Amygdala (tissue), 56 donors: Measurements from ENCODE around the gene SH3RF3.

Experiments used
- DNase-seq, 56 donors: peaks; one replicate each; lab custom pipeline; 2025; lab: John Stamatoyannopoulos, UW

The SH3RF3 gene

GRCh38 chr2:109295070-109295780 lies 166.2 kb downstream of the SH3RF3 start:
- DNase-seq = no peak

- DNase-seq = no peak
These were observed 166.7 kb downstream of the SH3RF3 start for GRCh38 chr2:109295781-109296117.

GRCh38 chr2:109297566-109298490 lies 168.8 kb downstream of the SH3RF3 start:
- no peak for DNase-seq

- DNase-seq = no peak
These were observed 169.8 kb downstream of the SH3RF3 start for GRCh38 chr2:109298851-109299250.

- peak in 7 of 56 donors; percentile 16 to 46 (median 29) for DNase-seq
These were observed 170.5 kb downstream of the SH3RF3 start for GRCh38 chr2:109299536-109299935.

- no peak for DNase-seq
These were observed 171.6 kb downstream of the SH3RF3 start for GRCh38 chr2:109300582-109300981.

DNA sequence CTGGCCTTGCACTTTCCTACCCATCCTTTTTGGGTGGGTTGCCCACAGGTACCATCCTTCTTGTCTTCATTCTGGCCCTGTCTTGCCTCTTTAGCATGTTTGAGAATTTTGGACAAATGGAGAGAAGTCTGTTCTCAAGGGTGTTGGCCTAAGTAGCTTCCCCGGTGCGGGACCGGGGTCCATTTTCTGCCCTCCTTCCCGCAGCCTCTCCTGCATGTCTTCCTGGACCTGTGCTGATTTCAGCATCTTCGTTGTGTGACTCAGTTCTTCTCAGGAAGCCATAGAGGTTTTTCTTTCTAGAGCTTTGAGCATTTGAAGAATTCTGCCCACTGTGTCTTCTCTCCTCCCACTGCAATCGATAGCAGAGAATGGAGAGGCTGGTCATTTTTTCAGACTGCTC lies 172.7 kb downstream of the SH3RF3 start:
- DNase-seq = no peak

GRCh38 chr2:109302319-109302718 lies 173.3 kb downstream of the SH3RF3 start:
- DNase-seq = no peak

DNA sequence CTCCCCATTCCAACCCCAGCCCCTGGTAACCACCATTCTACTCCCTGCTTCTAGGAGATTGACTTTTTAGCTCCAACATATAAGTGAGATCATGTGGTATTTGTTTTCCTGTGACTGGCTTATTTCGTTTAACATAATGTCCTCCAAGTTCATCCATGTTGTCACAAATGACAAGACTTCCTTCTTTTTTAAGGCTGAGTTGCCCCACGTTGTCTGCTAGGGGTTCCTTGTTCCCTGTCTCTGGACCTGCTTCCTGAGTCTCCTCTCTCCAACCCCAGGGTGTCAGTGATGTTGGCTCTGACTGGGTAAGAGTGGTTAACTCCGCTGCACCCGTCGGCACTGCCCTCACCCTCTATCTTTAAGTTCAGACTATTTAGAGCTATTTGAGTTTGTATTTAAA lies 175.2 kb downstream of the SH3RF3 start:
- no peak for DNase-seq

DNA sequence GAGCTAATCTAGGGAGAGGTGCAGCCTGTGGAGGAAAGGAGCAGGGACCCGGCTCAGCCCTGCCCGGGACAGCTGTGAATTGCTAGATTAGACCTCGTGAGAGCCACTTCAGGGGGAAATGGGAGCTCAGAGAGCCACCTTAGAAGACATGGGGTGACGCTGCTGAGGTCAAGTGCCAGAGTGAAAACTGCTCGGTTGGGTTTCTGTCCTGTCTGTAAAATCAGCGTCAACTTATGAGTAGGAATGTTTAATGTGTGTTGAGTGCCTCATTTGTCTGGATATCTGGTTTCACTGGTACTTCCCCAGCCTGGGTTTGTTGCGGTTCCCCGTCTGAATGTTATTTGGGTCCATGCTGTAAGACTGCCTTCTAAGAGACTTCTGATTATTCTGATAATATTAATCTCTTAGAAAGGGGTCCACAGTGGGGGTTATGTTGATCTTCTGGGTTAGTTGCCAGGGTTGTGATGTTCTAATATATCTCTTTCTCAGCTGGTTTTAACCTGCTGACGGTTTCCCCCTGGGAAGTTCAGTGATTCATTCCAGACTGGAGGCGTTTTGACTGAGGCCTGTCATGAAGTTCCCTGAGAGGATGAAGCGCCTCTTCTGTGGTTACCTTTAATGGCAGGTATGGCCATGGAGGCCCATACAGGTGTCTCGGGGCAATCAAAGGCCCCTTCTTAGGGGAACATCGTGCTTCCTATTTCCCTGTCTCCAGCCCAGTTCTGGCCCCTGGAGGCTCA lies 175.9 kb downstream of the SH3RF3 start:
- DNase-seq = no peak

DNA sequence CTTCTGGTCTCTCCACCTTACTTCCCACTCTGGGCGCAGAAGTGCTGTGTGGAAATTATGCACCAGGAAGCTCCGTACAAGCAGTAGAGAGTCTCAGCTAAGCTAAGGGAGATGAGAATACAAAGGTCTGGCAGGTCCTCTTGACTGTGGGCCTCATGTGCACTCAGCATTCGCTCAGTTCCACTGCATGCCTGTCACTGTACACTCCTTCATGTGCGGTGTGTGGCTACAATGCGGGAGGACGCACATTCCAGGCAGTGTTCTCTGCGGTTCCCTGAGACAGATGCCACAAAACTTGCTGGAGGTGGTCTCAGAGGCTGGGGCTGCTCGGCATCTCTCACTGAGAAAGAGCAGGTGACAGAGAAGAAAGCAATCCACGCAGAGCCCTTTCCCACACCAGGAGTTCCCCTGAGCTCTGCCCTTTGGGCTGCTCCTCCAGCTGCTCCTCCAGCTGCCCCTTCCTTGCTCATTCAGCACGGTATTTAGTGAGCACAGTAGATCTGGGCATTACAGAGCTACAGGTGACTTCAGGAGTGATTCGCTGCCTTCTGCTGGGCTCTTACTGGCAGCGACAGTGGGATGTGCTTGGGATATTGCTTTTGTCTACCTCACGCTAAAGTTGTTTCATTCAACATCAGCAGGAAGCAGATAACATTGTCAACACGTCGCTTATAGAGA lies 176.6 kb downstream of the SH3RF3 start:
- no peak for DNase-seq

DNA sequence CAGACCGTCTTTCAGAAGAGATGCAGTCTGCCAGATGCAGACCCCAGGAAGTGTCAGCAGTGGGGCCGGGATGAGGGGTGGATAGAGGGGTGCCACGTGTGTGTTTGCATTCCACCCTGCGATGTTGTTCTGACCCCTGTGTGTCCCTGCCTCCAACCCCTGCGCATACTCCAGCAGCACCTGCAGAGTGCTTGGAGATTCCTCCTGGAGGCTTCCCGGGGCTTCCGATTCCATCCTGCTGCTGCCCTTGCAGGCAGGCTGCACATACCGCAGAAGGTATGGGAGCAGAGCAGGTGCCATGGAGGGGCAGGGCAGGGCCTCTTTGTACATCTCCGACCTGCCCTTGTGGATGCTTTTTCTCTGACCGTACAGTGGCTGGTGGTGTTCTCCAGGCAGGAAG lies 177.2 kb downstream of the SH3RF3 start:
- DNase-seq = no peak

- no peak for DNase-seq
These were observed 182.8 kb downstream of the SH3RF3 start for GRCh38 chr2:109311771-109312170.

GRCh38 chr2:109312902-109313301 lies 183.9 kb downstream of the SH3RF3 start:
- DNase-seq = no peak

DNA sequence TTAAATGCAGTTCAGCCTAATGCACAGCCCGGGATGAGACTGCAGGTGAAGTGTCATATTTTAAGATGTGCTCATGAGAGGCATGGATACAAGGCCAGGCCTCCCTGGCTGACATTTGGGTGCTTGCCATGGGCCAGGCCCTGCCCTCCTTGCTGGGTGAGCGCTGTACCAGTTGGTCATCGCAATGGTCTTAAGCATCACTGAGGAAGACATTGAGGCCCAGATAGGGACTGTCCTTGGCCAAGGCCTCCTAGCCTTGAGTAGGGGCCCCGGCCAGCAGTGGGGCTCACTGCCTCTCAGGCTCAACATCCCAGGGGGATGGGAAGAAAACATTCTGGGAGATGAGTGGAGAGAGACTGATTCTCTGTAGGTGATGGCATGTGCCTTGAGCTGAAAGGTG lies 184.3 kb downstream of the SH3RF3 start:
- no peak for DNase-seq

DNA sequence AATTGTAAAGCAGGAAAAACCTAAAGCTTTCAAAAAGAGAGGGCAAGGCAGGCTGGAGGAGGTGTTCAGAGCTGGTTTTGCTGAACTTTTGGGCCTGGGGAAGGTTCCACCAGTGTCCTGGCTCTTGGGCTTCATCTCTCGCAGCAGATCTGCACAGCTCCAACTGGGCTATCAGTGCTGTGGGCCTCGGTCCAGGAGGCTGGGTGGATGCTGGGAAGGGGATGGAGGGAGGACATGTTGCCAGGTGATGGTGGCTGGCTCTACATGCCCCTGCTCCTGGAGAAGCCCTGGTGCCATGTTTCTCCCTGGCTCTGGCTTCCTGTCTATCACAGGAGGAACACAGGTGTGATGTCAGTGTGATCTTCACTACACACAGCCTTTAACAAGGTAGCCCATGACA lies 187.1 kb downstream of the SH3RF3 start:
- DNase-seq = no peak

GRCh38 chr2:109317471-109318095 lies 188.6 kb downstream of the SH3RF3 start:
- DNase-seq = no peak

DNA sequence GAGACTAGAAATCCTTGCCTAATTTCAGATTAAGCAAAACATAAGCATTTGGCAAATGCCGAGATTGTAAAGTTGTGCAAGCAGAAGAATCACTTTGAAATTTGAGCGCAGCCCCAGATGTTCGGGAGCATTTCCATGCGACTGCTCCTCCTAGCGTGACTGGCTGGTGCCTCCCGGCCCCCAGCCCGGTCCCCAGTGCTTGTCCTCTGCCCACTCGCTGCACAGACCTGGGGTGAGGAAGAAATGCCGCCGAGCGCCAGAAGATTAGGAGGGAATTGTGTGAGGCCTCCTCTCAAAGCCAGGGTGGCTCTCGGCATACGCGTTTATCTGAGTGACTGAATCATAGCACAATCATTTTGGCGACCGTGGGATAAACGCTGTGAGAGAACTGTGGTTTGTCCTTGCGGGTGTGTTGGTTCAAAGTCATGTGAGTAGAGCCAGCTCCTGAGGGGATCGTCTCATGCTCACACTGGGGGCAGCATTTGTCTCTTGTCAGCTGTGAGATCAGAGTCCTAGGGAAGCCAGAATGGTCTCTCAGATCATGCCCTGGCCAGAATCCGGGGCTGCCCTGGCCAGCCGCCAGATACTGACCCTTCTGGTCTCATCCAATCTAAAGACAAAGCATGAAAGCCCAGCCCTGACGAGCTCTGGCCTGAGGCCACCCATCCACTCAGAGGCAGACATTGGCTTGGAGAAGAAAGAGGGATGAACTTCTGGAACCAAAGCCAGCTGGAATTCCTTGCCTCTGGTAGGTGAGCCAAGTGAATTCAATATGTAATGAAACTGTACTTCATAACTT lies 189.3 kb downstream of the SH3RF3 start:
- peak in 20 of 56 donors; percentile 5 to 85 (median 24) for DNase-seq

- no peak for DNase-seq
These were observed 189.9 kb downstream of the SH3RF3 start for GRCh38 chr2:109318949-109319342.
